ENCODE data around the gene ZBTB16.

ZBTB16 gene

GRCh38 chr11:114169821-114170220 is 110.3 kb downstream of the ZBTB16 start:
- no peak for DNase-seq (ENCODE audit: low read depth)
- no peak for TF ChIP-seq CTCF (conservative IDR thresholded peaks at IDR 0.05; ENCODE audit: control insufficient read depth, insufficient read depth, low read depth, low read length)
- no peak overlapping the region for H3K4me3 ChIP-seq (ENCODE audit: control insufficient read depth, low read depth, low read length)

- H3K4me3 ChIP-seq (ENCODE audit: control insufficient read depth, low read depth, low read length) = no peak overlapping the region
- TF ChIP-seq CTCF (conservative IDR thresholded peaks at IDR 0.05; ENCODE audit: control insufficient read depth, insufficient read depth, low read depth, low read length) = no peak
- no peak for DNase-seq (ENCODE audit: low read depth)
Measured at GRCh38 chr11:114170226-114170625, 110.7 kb downstream of the ZBTB16 start.

- no peak overlapping the region for H3K4me3 ChIP-seq (ENCODE audit: control insufficient read depth, low read depth, low read length)
- TF ChIP-seq CTCF (conservative IDR thresholded peaks at IDR 0.05; ENCODE audit: control insufficient read depth, insufficient read depth, low read depth, low read length) = no peak
Measured at GRCh38 chr11:114171257-114172054, 111.9 kb downstream of the ZBTB16 start.

GRCh38 chr11:114172055-114172861 is 112.7 kb downstream of the ZBTB16 start:
- no peak for TF ChIP-seq CTCF (conservative IDR thresholded peaks at IDR 0.05; ENCODE audit: control insufficient read depth, insufficient read depth, low read depth, low read length)
- H3K4me3 ChIP-seq (ENCODE audit: control insufficient read depth, low read depth, low read length) = no peak overlapping the region
- no peak for DNase-seq (ENCODE audit: low read depth)

More at GRCh38 chr11:114171257-114172054, 111.9 kb downstream of the ZBTB16 start:
- peak; percentile 76 for DNase-seq (ENCODE audit: low read depth)

- no peak for DNase-seq (ENCODE audit: low read depth)
- TF ChIP-seq CTCF (conservative IDR thresholded peaks at IDR 0.05; ENCODE audit: control insufficient read depth, insufficient read depth, low read depth, low read length) = no peak
- H3K4me3 ChIP-seq (ENCODE audit: control insufficient read depth, low read depth, low read length) = no peak overlapping the region
Measured at GRCh38 chr11:114172871-114173444, 113.4 kb downstream of the ZBTB16 start.

GRCh38 chr11:114173843-114174242 is 114.3 kb downstream of the ZBTB16 start:
- no peak for TF ChIP-seq CTCF (conservative IDR thresholded peaks at IDR 0.05; ENCODE audit: control insufficient read depth, insufficient read depth, low read depth, low read length)
- H3K4me3 ChIP-seq (ENCODE audit: control insufficient read depth, low read depth, low read length) = no peak overlapping the region
- DNase-seq (ENCODE audit: low read depth) = no peak
